WTC11 (cell line): Measurements from ENCODE around the gene RPS27. TPM values are rescaled to one million over a fixed set of nuclear protein-coding genes. Genes with fewer than 3 reads are reported as not detected.

Source experiments
- ATAC-seq: fragments of 200-7000 bp; cut with Tn5 transposase; 2 replicates; pipeline ENCODE4 v1.10.0; 2021; ENCODE audit warnings: mild to moderate bottlenecking, moderate library complexity
- CTCF ChIA-PET: fragments of 300-600 bp; sonication (Branson Sonifier 250); formaldehyde crosslinking; loops from one replicate; lab custom pipeline; 2021; ENCODE audit warnings: antibody characterized with exemption; lab: Charles Lee
- POLR2A ChIA-PET: fragments of 350-600 bp; sonication (Branson Sonifier 250); formaldehyde crosslinking; loops from one replicate; lab custom pipeline; 2021; ENCODE audit warnings: antibody characterized with exemption; lab: Charles Lee
- DNase-seq: peaks from one replicate; pipeline ENCODE4 v3.0.0; 2021; ENCODE audit warnings: low spot score
- H3K27ac Mint-ChIP-seq: 2 replicates; pipeline ENCODE4 v1.8.0; 2021; ENCODE audit warnings: mixed read lengths
- H3K27me3 Mint-ChIP-seq: 2 replicates; pipeline ENCODE4 v1.8.0; 2021; ENCODE audit warnings: low read depth, mild to moderate bottlenecking, moderate library complexity, mixed read lengths
- H3K36me3 Mint-ChIP-seq: 2 replicates; pipeline ENCODE4 v1.8.0; 2021; ENCODE audit warnings: mixed read lengths
- H3K4me1 Mint-ChIP-seq: 2 replicates; pipeline ENCODE4 v1.8.0; 2022; ENCODE audit warnings: mixed read lengths
- H3K4me3 Mint-ChIP-seq: 2 replicates; pipeline ENCODE4 v1.8.0; 2021; ENCODE audit warnings: mild to moderate bottlenecking, moderate library complexity, mixed read lengths
- H3K9me3 Mint-ChIP-seq: 2 replicates; pipeline ENCODE4 v1.8.0; 2021; ENCODE audit warnings: mixed read lengths
- AR ChIP-seq: fragments of 250-450 bp; sonication (Bioruptor Pico); IDR thresholded peaks from 2 replicates; pipeline ENCODE4 v1.9.0; 2021; ENCODE audit warnings: mild to moderate bottlenecking
- CDX4 ChIP-seq: fragments of 250-450 bp; sonication (Bioruptor Pico); IDR thresholded peaks from 2 replicates; pipeline ENCODE4 v1.9.0; 2021; ENCODE audit warnings: moderate library complexity, mild to moderate bottlenecking, inconsistent platforms, borderline replicate concordance
- CTCF ChIP-seq: fragments of 200-600 bp; IDR thresholded peaks from 2 replicates; pipeline ENCODE4 v1.8.0; 2022; ENCODE audit warnings: antibody characterized with exemption
- E2F5 ChIP-seq: sonication (generic); formaldehyde crosslinking; IDR thresholded peaks from 2 replicates; pipeline ENCODE4 v1.8.1; 2022; ENCODE audit warnings: mild to moderate bottlenecking, moderate library complexity, missing genetic modification reagents
- ERG ChIP-seq: fragments of 250-450 bp; sonication (Bioruptor Pico); IDR thresholded peaks from 2 replicates; pipeline ENCODE4 v1.8.0; 2021; ENCODE audit warnings: mild to moderate bottlenecking
- ESRRA ChIP-seq: sonication (generic); formaldehyde crosslinking; IDR thresholded peaks from 2 replicates; pipeline ENCODE4 v1.8.1; 2022; ENCODE audit warnings: mild to moderate bottlenecking, missing genetic modification reagents, borderline replicate concordance
- ETV6 ChIP-seq: sonication (generic); formaldehyde crosslinking; IDR thresholded peaks from 2 replicates; pipeline ENCODE4 v1.8.1; 2022; ENCODE audit warnings: mild to moderate bottlenecking, missing genetic modification reagents
- FOXJ3 ChIP-seq: sonication (generic); formaldehyde crosslinking; IDR thresholded peaks from 2 replicates; pipeline ENCODE4 v1.9.0; 2021; ENCODE audit warnings: missing genetic modification reagents, mild to moderate bottlenecking, borderline replicate concordance
- FOXK1 ChIP-seq: sonication (generic); formaldehyde crosslinking; IDR thresholded peaks from 2 replicates; pipeline ENCODE4 v1.8.0; 2022; ENCODE audit warnings: mild to moderate bottlenecking, moderate library complexity, missing genetic modification reagents
- HMGXB4 ChIP-seq: sonication (generic); formaldehyde crosslinking; IDR thresholded peaks from 2 replicates; pipeline ENCODE4 v1.8.1; 2023; ENCODE audit warnings: mild to moderate bottlenecking, moderate library complexity, missing genetic modification reagents
- JAZF1 ChIP-seq: fragments of 250-450 bp; sonication (Bioruptor Pico); IDR thresholded peaks from 2 replicates; pipeline ENCODE4 v1.9.0; 2021; ENCODE audit warnings: moderate library complexity, mild to moderate bottlenecking, inconsistent platforms
- NFE2L1 ChIP-seq: sonication (generic); formaldehyde crosslinking; IDR thresholded peaks from 2 replicates; pipeline ENCODE4 v1.8.1; 2023; ENCODE audit warnings: missing genetic modification reagents
- NR1H2 ChIP-seq: sonication (generic); formaldehyde crosslinking; IDR thresholded peaks from 2 replicates; pipeline ENCODE4 v1.9.0; 2021; ENCODE audit warnings: mild to moderate bottlenecking, moderate library complexity, missing genetic modification reagents
- PREB ChIP-seq: sonication (generic); formaldehyde crosslinking; IDR thresholded peaks from 2 replicates; pipeline ENCODE4 v1.8.1; 2022; ENCODE audit warnings: mild to moderate bottlenecking, missing genetic modification reagents, moderate library complexity, borderline replicate concordance
- SP1 ChIP-seq: sonication (generic); formaldehyde crosslinking; conservative IDR thresholded peaks from 2 replicates; pipeline ENCODE4 v1.8.1; 2022; ENCODE audit warnings: missing genetic modification reagents
- TEAD4 ChIP-seq: sonication (generic); formaldehyde crosslinking; IDR thresholded peaks from 2 replicates; pipeline ENCODE4 v1.8.0; 2022; ENCODE audit warnings: mild to moderate bottlenecking, missing genetic modification reagents
- TP53 ChIP-seq: sonication (generic); formaldehyde crosslinking; IDR thresholded peaks from 2 replicates; pipeline ENCODE4 v1.8.1; 2023; ENCODE audit warnings: mild to moderate bottlenecking, missing genetic modification reagents
- ZNF138 ChIP-seq: sonication (generic); formaldehyde crosslinking; conservative IDR thresholded peaks from 2 replicates; pipeline ENCODE4 v1.8.1; 2022; ENCODE audit warnings: mild to moderate bottlenecking, moderate library complexity, missing genetic modification reagents
- ZNF281 ChIP-seq: sonication (generic); formaldehyde crosslinking; IDR thresholded peaks from 2 replicates; pipeline ENCODE4 v1.8.0; 2023; ENCODE audit warnings: mild to moderate bottlenecking, missing genetic modification reagents
- ZNF317 ChIP-seq: sonication (generic); formaldehyde crosslinking; IDR thresholded peaks from 2 replicates; pipeline ENCODE4 v1.8.1; 2023; ENCODE audit warnings: low read depth, mild to moderate bottlenecking, moderate library complexity, missing genetic modification reagents, borderline replicate concordance
- ZNF396 ChIP-seq: fragments of 250-450 bp; sonication (Bioruptor Pico); IDR thresholded peaks from 2 replicates; pipeline ENCODE4 v1.8.0; 2021; ENCODE audit warnings: mild to moderate bottlenecking, moderate library complexity, borderline replicate concordance
- ZNF416 ChIP-seq: fragments of 250-450 bp; sonication (Bioruptor Pico); IDR thresholded peaks from 2 replicates; pipeline ENCODE4 v1.9.0; 2021; ENCODE audit warnings: mild to moderate bottlenecking, inconsistent platforms
- total RNA-seq: library from RNA; stranded (reverse); gene quantifications from 3 replicates; pipeline ENCODE4 v1.2.3, GENCODE V29; 2021

The RPS27 gene
- total RNA-seq, 1 experiment from 2014 or later = 2,141 TPM

GRCh38 chr1:153959454-153959853 lies 31.1 kb upstream of the RPS27 start:
- TF ChIP-seq PREB = no peak
- no peak for TF ChIP-seq ZNF138 (CRISPR knock-in tag)
- no peak for TF ChIP-seq HMGXB4
- TF ChIP-seq CTCF = no peak
- TF ChIP-seq FOXJ3 (CRISPR knock-in tag) = no peak
- no peak for TF ChIP-seq AR (CRISPR knock-in tag)
- TF ChIP-seq JAZF1 (CRISPR knock-in tag) = no peak
- no peak for TF ChIP-seq ZNF416 (CRISPR knock-in tag)
- TF ChIP-seq NR1H2 = no peak
- no peak for TF ChIP-seq NFE2L1
- no peak for TF ChIP-seq ESRRA (CRISPR knock-in tag)
- TF ChIP-seq TEAD4 (CRISPR knock-in tag) = no peak
- no peak for TF ChIP-seq TP53 (CRISPR knock-in tag)
- TF ChIP-seq E2F5 (CRISPR knock-in tag) = no peak
- no peak for TF ChIP-seq ZNF317
- no peak for TF ChIP-seq ZNF396 (CRISPR knock-in tag)
- CTCF ChIA-PET = interaction anchor here (2.5 to 3.1 kb wide), 2 partner anchors 8 to 13 kb away, joined by 11 to 12 read pairs; partner anchors contain the start of genes CREB3L4 and DENND4B

GRCh38 chr1:153960206-153960605 lies 30.4 kb upstream of the RPS27 start:
- ChIA-PET CTCF (no interaction called here), POLR2A (interaction anchor here (1.0 kb wide), 1 partner anchor 17 kb away, joined by 4 read pairs; the partner anchor contains the start of gene JTB)
- H3K9me3 Mint-ChIP-seq = no peaks in the 10 kb centered on the region
- peaks cover 27% of the 10 kb centered on the region for H3K36me3 Mint-ChIP-seq
- H3K27me3 Mint-ChIP-seq = no peaks in the 10 kb centered on the region
- peak overlapping the region; percentile 92; the same call in 1 of the 2 replicates for H3K4me3 Mint-ChIP-seq
- H3K4me1 Mint-ChIP-seq = peaks cover 53% of the 10 kb centered on the region
- ATAC-seq = no peak
- DNase-seq = no peak
- peak overlapping the region; percentile 91 for H3K27ac Mint-ChIP-seq
- TF ChIP-seq ZNF281 (CRISPR knock-in tag) (no peak), FOXK1 (CRISPR knock-in tag) (no peak), SP1 (CRISPR knock-in tag) (no peak), ZNF138 (CRISPR knock-in tag) (no peak), CDX4 (CRISPR knock-in tag) (no peak), ERG (no peak), ZNF396 (CRISPR knock-in tag) (no peak), ETV6 (no peak)

More at GRCh38 chr1:153959454-153959853, 31.1 kb upstream of the RPS27 start:
- Mint-ChIP-seq H3K36me3 (peaks cover 28% of the 10 kb centered on the region), H3K4me3 (peak overlapping the region; percentile 94), H3K4me1 (peaks cover 50% of the 10 kb centered on the region), H3K27me3 (no peaks in the 10 kb centered on the region), H3K9me3 (no peaks in the 10 kb centered on the region), H3K27ac (peak overlapping the region; percentile 88)
- POLR2A ChIA-PET = interaction anchor here (1.0 kb wide), 1 partner anchor 18 kb away, joined by 4 read pairs; the partner anchor contains the start of gene JTB
- DNase-seq (no peak), ATAC-seq (no peak)
